Breast epithelium (tissue), 3 donors: ENCODE data around the gene PCDHGA6.

Experiments used
- CTCF ChIP-seq, 3 donors: fragments of 450-650 bp; IDR thresholded peaks; one replicate each; pipeline ENCODE4 v1.5.1; 2016 to 2017; ENCODE audit warnings: antibody characterized with exemption in 3 of 3, mild to moderate bottlenecking in 3 of 3, moderate library complexity in 3 of 3
- POLR2A ChIP-seq: fragments of 450-650 bp; IDR thresholded peaks from one replicate; pipeline ENCODE4 v1.6.1; 2016; ENCODE audit warnings: antibody characterized with exemption, mild to moderate bottlenecking, moderate library complexity
- POLR2AphosphoS5 ChIP-seq, 3 donors: sonication (generic); formaldehyde crosslinking; IDR thresholded peaks; one replicate each; pipeline ENCODE4 v1.6.1; 2017; ENCODE audit warnings: antibody characterized with exemption in 3 of 3

- TF ChIP-seq POLR2A (no peak), CTCF (IDR thresholded peaks at IDR 0.05) (no peak), POLR2AphosphoS5 (IDR thresholded peaks at IDR 0.05) (no peak)
Measured at GRCh38 chr5:141356950-141357349, 16.7 kb upstream of the PCDHGA6 start.
